ENCODE data around the gene RNF141.

GRCh38 chr11:10483174-10483573 lies 57.8 kb downstream of the RNF141 start:
- TF ChIP-seq CHD1 (IDR thresholded peaks at IDR 0.05; ENCODE audit: low read depth, low read length) (no peak), IRF4 (IDR thresholded peaks at IDR 0.05; ENCODE audit: low read depth, low read length) (no peak), NFIC (IDR thresholded peaks at IDR 0.05; ENCODE audit: low read depth, low read length) (no peak), SIN3A (IDR thresholded peaks at IDR 0.05; ENCODE audit: low read depth, low read length) (no peak)

Data from GM12878 (cell line).